Transverse colon (tissue), 4 donors: Measurements from ENCODE around the gene DDO. TPM values are rescaled to one million over a fixed set of nuclear protein-coding genes. Genes with fewer than 3 reads are reported as not detected.
"Not testable (repeated sequence)": the region's sequence is repeated elsewhere in the genome, so short reads cannot be mapped to it uniquely, and the experiment has no call there.

Experiments used
- DNase-seq: peaks from one replicate; pipeline ENCODE4 v3.0.0-alpha.2; 2019
- H3K27ac ChIP-seq, 4 donors: fragments of 200-600 bp; sonication (generic); 2 replicates each; pipeline ENCODE4 v1.5.1; 2016 to 2018; ENCODE audit warnings: inconsistent platforms in 4 of 4
- H3K27me3 ChIP-seq: fragments of 200-600 bp; sonication (generic); 2 replicates; pipeline ENCODE4 v1.5.1; 2017; ENCODE audit warnings: inconsistent platforms
- H3K36me3 ChIP-seq, 4 donors: fragments of 200-600 bp; sonication (generic); 2 replicates each; pipeline ENCODE4 v1.5.1; 2017 to 2019; ENCODE audit warnings: inconsistent platforms in 4 of 4
- H3K4me1 ChIP-seq, 4 donors: fragments of 200-600 bp; sonication (generic); 2 replicates each; pipeline ENCODE4 v1.5.1; 2017 to 2020; ENCODE audit warnings: inconsistent platforms in 4 of 4
- H3K4me3 ChIP-seq, 4 donors: fragments of 200-600 bp; sonication (generic); 1 replicate in 1 of 4; 2 replicates in 3 of 4; pipeline versions ENCODE4 v1.5.1 to v1.6.1; 2017 to 2019; ENCODE audit warnings: inconsistent platforms in 4 of 4
- H3K9me3 ChIP-seq, 2 donors: fragments of 200-600 bp; sonication (generic); 2 replicates each; pipeline ENCODE4 v1.5.1; 2017 to 2019; ENCODE audit warnings: inconsistent platforms in 2 of 2
- EP300 ChIP-seq: sonication (generic); formaldehyde crosslinking; IDR thresholded peaks from one replicate; pipeline ENCODE4 v1.6.1; 2017; ENCODE audit warnings: antibody characterized with exemption, low read depth
- POLR2A ChIP-seq: fragments of 450-650 bp; IDR thresholded peaks from one replicate; pipeline ENCODE4 v1.6.1; 2016; ENCODE audit warnings: antibody characterized with exemption, mild to moderate bottlenecking, moderate library complexity
- POLR2AphosphoS5 ChIP-seq, 3 donors: sonication (generic); formaldehyde crosslinking; IDR thresholded peaks; one replicate each; pipeline ENCODE4 v1.6.1; 2016; ENCODE audit warnings: antibody characterized with exemption in 3 of 3
- WGBS, 2 donors: methylation state at CpG; one replicate each; pipeline ENCODE4 v1.1.5; 2018; ENCODE audit warnings: low coverage in 1 of 2; 5-methylcytosine and 5-hydroxymethylcytosine counted together
- in situ Hi-C, 4 donors: fragments of 200-750 bp; cut with MboI; loops; one replicate each; pipeline versions ENCODE4 v1.15.0 to v1.15.1; 2017; ENCODE audit warnings: low sequenced_read_pairs in 3 of 4, low pct_ligation_motif_present in 1 of 4, low pct_unique_long_range_greater_than_20kb in 1 of 4
- intact Hi-C: fragments of 100-400 bp; cut with DNase I; formaldehyde crosslinking; loops from one replicate; pipeline ENCODE4 v1.15.1; 2023; ENCODE audit warnings: low total_unique reads
- total RNA-seq, 4 donors: library from RNA; depleted of rRNA; stranded (reverse); fragments of >200 nt; gene quantifications; one replicate each; pipeline ENCODE4 v1.1.0, GENCODE V29; 2016
- TF ChIP-seq, protein P1 (sequence below), 5 experiments: fragments of 200-600 bp in 3 of 5; fragments of 450-650 bp in 2 of 5; sonication (generic) in 3 of 5; IDR thresholded peaks; 1 replicate in 2 of 5; 2 replicates in 3 of 5; pipeline ENCODE4 v1.5.1; 2016 to 2017; ENCODE audit warnings: antibody characterized with exemption in 5 of 5, inconsistent platforms in 3 of 5, mild to moderate bottlenecking in 2 of 5, moderate library complexity in 1 of 5

DDO gene
- total RNA-seq, 4 donors from 2014 or later: 0.95 to 21.9 (median 1.2) TPM; not detected in 1

- intact Hi-C loops (no loop called here), in situ Hi-C loops (no loop called here)
- no peak overlapping the region for H3K4me3 ChIP-seq
- WGBS, 2 donors: 45 to 67% methylated on average over 4 of the region's 4 CpGs
- no peaks in the 10 kb centered on the region for H3K9me3 ChIP-seq
- peak overlapping the region; percentile 68 to 93 (median 78) for H3K27ac ChIP-seq
- DNase-seq: no peak
- H3K27me3 ChIP-seq: peaks cover 17% of the 10 kb centered on the region
- H3K36me3 ChIP-seq: no peaks in the 10 kb centered on the region
- H3K4me1 ChIP-seq: peaks cover 0 to 15% (median 4%) of the 10 kb centered on the region in 4 donors
- TF ChIP-seq, protein P1, sequence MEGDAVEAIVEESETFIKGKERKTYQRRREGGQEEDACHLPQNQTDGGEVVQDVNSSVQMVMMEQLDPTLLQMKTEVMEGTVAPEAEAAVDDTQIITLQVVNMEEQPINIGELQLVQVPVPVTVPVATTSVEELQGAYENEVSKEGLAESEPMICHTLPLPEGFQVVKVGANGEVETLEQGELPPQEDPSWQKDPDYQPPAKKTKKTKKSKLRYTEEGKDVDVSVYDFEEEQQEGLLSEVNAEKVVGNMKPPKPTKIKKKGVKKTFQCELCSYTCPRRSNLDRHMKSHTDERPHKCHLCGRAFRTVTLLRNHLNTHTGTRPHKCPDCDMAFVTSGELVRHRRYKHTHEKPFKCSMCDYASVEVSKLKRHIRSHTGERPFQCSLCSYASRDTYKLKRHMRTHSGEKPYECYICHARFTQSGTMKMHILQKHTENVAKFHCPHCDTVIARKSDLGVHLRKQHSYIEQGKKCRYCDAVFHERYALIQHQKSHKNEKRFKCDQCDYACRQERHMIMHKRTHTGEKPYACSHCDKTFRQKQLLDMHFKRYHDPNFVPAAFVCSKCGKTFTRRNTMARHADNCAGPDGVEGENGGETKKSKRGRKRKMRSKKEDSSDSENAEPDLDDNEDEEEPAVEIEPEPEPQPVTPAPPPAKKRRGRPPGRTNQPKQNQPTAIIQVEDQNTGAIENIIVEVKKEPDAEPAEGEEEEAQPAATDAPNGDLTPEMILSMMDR (IDR thresholded peaks at IDR 0.05): no peak
- TF ChIP-seq EP300 (no peak), POLR2A (no peak), POLR2AphosphoS5 (IDR thresholded peaks at IDR 0.05) (no peak)
These were observed 61.8 kb downstream of the DDO start for GRCh38 chr6:110353457-110354001.

- peaks cover 11% of the 10 kb centered on the region for H3K27me3 ChIP-seq
- H3K4me1 ChIP-seq: peaks cover 0 to 12% (median 2%) of the 10 kb centered on the region in 4 donors
- H3K4me3 ChIP-seq: no peak overlapping the region
- peak overlapping the region; percentile 68 to 93 (median 78) for H3K27ac ChIP-seq
- H3K36me3 ChIP-seq: no peaks in the 10 kb centered on the region
- DNase-seq: no peak
- no peaks in the 10 kb centered on the region for H3K9me3 ChIP-seq
- intact Hi-C loops: no loop called here
- TF ChIP-seq POLR2AphosphoS5 (IDR thresholded peaks at IDR 0.05) (peak in 2 of 3 donors; percentile 56 to 73), POLR2A (no peak), EP300 (no peak)
- TF ChIP-seq, protein P1 (IDR thresholded peaks at IDR 0.05): no peak
- WGBS, 2 donors: 64 to 74% methylated on average over 7 of the region's 7 CpGs
- in situ Hi-C loops: no loop called here
These were observed 62.7 kb downstream of the DDO start for GRCh38 chr6:110352563-110353262.

GRCh38 chr6:110351986-110352385, 63.4 kb downstream of the DDO start:
- no peak for DNase-seq
- Histone ChIP-seq H3K27ac (peak overlapping the region; percentile 68 to 93 (median 78)), H3K36me3 (no peaks in the 10 kb centered on the region), H3K27me3 (peaks cover 3% of the 10 kb centered on the region), H3K4me1 (peaks cover 0 to 12% (median 2%) of the 10 kb centered on the region in 4 donors), H3K9me3 (no peaks in the 10 kb centered on the region), H3K4me3 (no peak overlapping the region)
- in situ Hi-C loops (no loop called here), intact Hi-C loops (no loop called here)
- WGBS, 2 donors: 53 to 55% methylated on average over 4 of the region's 4 CpGs
- TF ChIP-seq, protein P1 (IDR thresholded peaks at IDR 0.05): no peak
- TF ChIP-seq POLR2AphosphoS5 (IDR thresholded peaks at IDR 0.05) (no peak), POLR2A (no peak), EP300 (no peak)

DNA sequence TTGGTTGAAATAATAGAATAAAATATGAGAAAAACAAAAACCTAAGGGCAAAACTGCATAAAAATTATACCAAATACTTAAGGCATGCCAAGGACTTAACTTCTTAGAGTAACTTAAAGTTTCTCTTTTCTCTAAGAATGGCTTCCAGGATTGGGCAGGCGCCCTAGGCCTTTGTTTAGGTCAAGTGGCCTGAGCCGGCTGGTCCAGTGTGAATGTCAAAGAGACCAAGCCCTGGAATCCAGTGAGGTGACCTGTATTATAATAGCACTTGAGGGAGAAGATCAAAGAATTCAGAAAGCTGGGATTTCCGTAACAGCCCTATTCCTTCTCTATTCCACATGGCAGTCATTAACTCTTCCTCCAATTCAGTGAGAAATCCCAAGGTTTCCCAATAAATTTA, 63.8 kb downstream of the DDO start:
- Histone ChIP-seq H3K9me3 (no peaks in the 10 kb centered on the region), H3K27ac (peak overlapping the region; percentile 68 to 93 (median 78)), H3K36me3 (no peaks in the 10 kb centered on the region), H3K27me3 (no peaks in the 10 kb centered on the region), H3K4me3 (no peak overlapping the region), H3K4me1 (peaks cover 0 to 12% (median 2%) of the 10 kb centered on the region in 4 donors)
- intact Hi-C loops (no loop called here), in situ Hi-C loops (no loop called here)
- WGBS, 2 donors: 85 to 87% methylated on average over 3 of the region's 3 CpGs
- TF ChIP-seq, protein P1 (IDR thresholded peaks at IDR 0.05): no peak
- TF ChIP-seq POLR2A: no peak
- no peak for TF ChIP-seq POLR2AphosphoS5 (IDR thresholded peaks at IDR 0.05)
- TF ChIP-seq EP300: no peak
- no peak for DNase-seq

- H3K4me3 ChIP-seq, intact Hi-C loops, in situ Hi-C loops, H3K27me3 ChIP-seq, H3K9me3 ChIP-seq, DNase-seq, H3K36me3 ChIP-seq: not testable (repeated sequence)
- 96 to 99% methylated on average over 7 of the region's 7 CpGs for WGBS, 2 donors
- H3K27ac ChIP-seq: peak overlapping the region in 3 of 4 donors; percentile 70 to 93 (median 87)
- peaks cover 0 to 12% (median 2%) of the 10 kb centered on the region in 4 donors for H3K4me1 ChIP-seq
These were observed 64.8 kb downstream of the DDO start for GRCh38 chr6:110350593-110350992.
